Measurements from ENCODE around the gene FOXK2. TPM values are rescaled to one million over a fixed set of nuclear protein-coding genes. Genes with fewer than 3 reads are reported as not detected.
"Not testable (repeated sequence)": the region's sequence is repeated elsewhere in the genome, so short reads cannot be mapped to it uniquely, and the experiment has no call there.

The FOXK2 gene
- total RNA-seq, 1 experiment from 2014 or later = 72.0 TPM

GRCh38 chr17:82577300-82577699, 57.8 kb downstream of the FOXK2 start:
- Histone ChIP-seq H2BK120ac (ENCODE audit: low read depth, low read length, poor library complexity, severe bottlenecking) (no peak overlapping the region), H3K79me2 (ENCODE audit: insufficient read depth, low read length) (peaks cover 4% of the 10 kb centered on the region; the same call in 1 of the 2 replicates), H3K4ac (ENCODE audit: low read depth, low read length) (no peak overlapping the region), H3T11ph (ENCODE audit: low read length) (no peak overlapping the region), H2BK5ac (ENCODE audit: insufficient read length, low read length) (no peak overlapping the region), H4K8ac (replicated peaks; ENCODE audit: insufficient read length, low read depth, low read length) (no peak overlapping the region), H4K91ac (ENCODE audit: insufficient read length, low read depth, low read length) (no peak overlapping the region), H3K9ac (ENCODE audit: extremely low read depth, insufficient read length, low read length) (no peak overlapping the region), H2AK5ac (ENCODE audit: insufficient read length, low read length) (no peak overlapping the region), H3K9me3 (ENCODE audit: control insufficient read depth, low read depth, low read length) (no peaks in the 10 kb centered on the region), H3K27ac (ENCODE audit: insufficient read length, low read depth, low read length) (no peak overlapping the region), H4K5ac (ENCODE audit: insufficient read length, low read depth, low read length) (no peak overlapping the region), H2BK12ac (ENCODE audit: insufficient read length, low read depth, low read length) (no peak overlapping the region), H3K27me3 (ENCODE audit: insufficient read depth, low read length) (no peaks in the 10 kb centered on the region), H3K56ac (ENCODE audit: insufficient read length, low read depth, low read length) (no peak overlapping the region), H3K4me1 (ENCODE audit: insufficient read depth, low read length) (no peaks in the 10 kb centered on the region), H3K14ac (ENCODE audit: insufficient read depth, low read length) (no peak overlapping the region), H2BK20ac (ENCODE audit: low read depth, low read length, poor library complexity, severe bottlenecking) (no peak overlapping the region), H2BK15ac (ENCODE audit: low read depth, low read length) (no peak overlapping the region), H3K23ac (ENCODE audit: insufficient read length, low read depth, low read length) (no peak overlapping the region), H3K23me2 (ENCODE audit: insufficient read length, low read depth, low read length, poor library complexity, severe bottlenecking) (no peaks in the 10 kb centered on the region), H4K20me1 (ENCODE audit: control insufficient read depth, insufficient read depth, insufficient read length) (peaks cover 2% of the 10 kb centered on the region), H3K4me2 (ENCODE audit: insufficient read depth, insufficient read length, low read length) (no peak overlapping the region), H2AFZ (ENCODE audit: low read length) (no peak overlapping the region), H3K18ac (ENCODE audit: insufficient read length, low read depth, low read length) (no peak overlapping the region), H3K79me1 (ENCODE audit: insufficient read depth, low read depth, low read length, poor library complexity, severe bottlenecking) (peaks cover 5% of the 10 kb centered on the region)
- no peak for TF ChIP-seq CTCF (conservative IDR thresholded peaks at IDR 0.05)
- no peaks in the 10 kb centered on the region for H3K4me1 Mint-ChIP-seq
- no peaks in the 10 kb centered on the region for H3K9me3 Mint-ChIP-seq
- H3K4me3 Mint-ChIP-seq = no peak overlapping the region
- no peaks in the 10 kb centered on the region for H3K27me3 Mint-ChIP-seq (ENCODE audit: low read depth)
- H3K36me3 Mint-ChIP-seq (ENCODE audit: insufficient read depth in 1 of 3, low read depth in 3 of 3) = peaks cover 27 to 58% (median 51%) of the 10 kb centered on the region in 3 experiments
- no CpG with 5 or more reads among the region's 18 CpGs for WGBS (ENCODE audit: extremely low coverage, insufficient read length, low lambda C conversion rate)
- DNase-seq = no peak
- no peak overlapping the region for H3K27ac Mint-ChIP-seq

- H3K27ac ChIP-seq (ENCODE audit: insufficient read length, low read depth, low read length); H4K91ac ChIP-seq (ENCODE audit: insufficient read length, low read depth, low read length); H3K9me3 Mint-ChIP-seq; H2BK15ac ChIP-seq (ENCODE audit: low read depth, low read length); H3K23me2 ChIP-seq (ENCODE audit: insufficient read length, low read depth, low read length, poor library complexity, severe bottlenecking); DNase-seq; H3K79me2 ChIP-seq (ENCODE audit: insufficient read depth, low read length); H2BK12ac ChIP-seq (ENCODE audit: insufficient read length, low read depth, low read length); H2BK5ac ChIP-seq (ENCODE audit: insufficient read length, low read length); H2AK5ac ChIP-seq (ENCODE audit: insufficient read length, low read length); H3K27me3 ChIP-seq (ENCODE audit: insufficient read depth, low read length); H3T11ph ChIP-seq (ENCODE audit: low read length); H3K9me3 ChIP-seq (ENCODE audit: control insufficient read depth, low read depth, low read length); H2BK20ac ChIP-seq (ENCODE audit: low read depth, low read length, poor library complexity, severe bottlenecking); H2AFZ ChIP-seq (ENCODE audit: low read length); H3K14ac ChIP-seq (ENCODE audit: insufficient read depth, low read length); H3K4ac ChIP-seq (ENCODE audit: low read depth, low read length); H4K20me1 ChIP-seq (ENCODE audit: control insufficient read depth, insufficient read depth, insufficient read length); H3K23ac ChIP-seq (ENCODE audit: insufficient read length, low read depth, low read length); H3K79me1 ChIP-seq (ENCODE audit: insufficient read depth, low read depth, low read length, poor library complexity, severe bottlenecking); H3K4me1 Mint-ChIP-seq; H3K27me3 Mint-ChIP-seq (ENCODE audit: low read depth); H3K27ac Mint-ChIP-seq; H4K8ac ChIP-seq (replicated peaks; ENCODE audit: insufficient read length, low read depth, low read length); H3K9ac ChIP-seq (ENCODE audit: extremely low read depth, insufficient read length, low read length); H3K56ac ChIP-seq (ENCODE audit: insufficient read length, low read depth, low read length); H3K18ac ChIP-seq (ENCODE audit: insufficient read length, low read depth, low read length); H4K5ac ChIP-seq (ENCODE audit: insufficient read length, low read depth, low read length); H3K4me1 ChIP-seq (ENCODE audit: insufficient read depth, low read length); H2BK120ac ChIP-seq (ENCODE audit: low read depth, low read length, poor library complexity, severe bottlenecking); H3K4me3 Mint-ChIP-seq; H3K4me2 ChIP-seq (ENCODE audit: insufficient read depth, insufficient read length, low read length): not testable (repeated sequence)
- no CpG with 5 or more reads among the region's 4 CpGs for WGBS (ENCODE audit: extremely low coverage, insufficient read length, low lambda C conversion rate)
- peaks cover 24 to 66% (median 64%) of the 10 kb centered on the region in 3 experiments for H3K36me3 Mint-ChIP-seq (ENCODE audit: insufficient read depth in 1 of 3, low read depth in 3 of 3)
Observed at GRCh38 chr17:82579969-82580368, 60.4 kb downstream of the FOXK2 start.

Measured in H9 (cell line).